ENCODE data around the gene RRAS.

DNA sequence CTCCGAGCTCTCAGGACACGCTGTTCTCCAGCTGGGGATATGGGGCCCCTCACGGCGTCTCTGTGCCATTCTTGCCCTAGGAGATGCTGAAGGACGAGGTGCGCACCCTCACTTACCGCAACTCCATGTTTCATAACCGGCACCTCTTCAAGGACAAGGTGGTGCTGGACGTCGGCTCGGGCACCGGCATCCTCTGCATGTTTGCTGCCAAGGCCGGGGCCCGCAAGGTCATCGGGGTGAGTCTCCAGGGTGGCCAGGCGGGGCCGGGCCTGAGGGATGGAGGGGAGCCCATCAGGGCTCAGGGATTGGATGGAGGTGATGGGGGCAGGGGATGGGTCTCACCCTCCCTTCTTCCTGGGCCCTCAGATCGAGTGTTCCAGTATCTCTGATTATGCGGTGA is 41.9 kb upstream of the RRAS start:
- no peak for TF ChIP-seq FOS (IDR thresholded peaks at IDR 0.05; ENCODE audit: low read depth, low read length)
- TF ChIP-seq, protein P1, sequence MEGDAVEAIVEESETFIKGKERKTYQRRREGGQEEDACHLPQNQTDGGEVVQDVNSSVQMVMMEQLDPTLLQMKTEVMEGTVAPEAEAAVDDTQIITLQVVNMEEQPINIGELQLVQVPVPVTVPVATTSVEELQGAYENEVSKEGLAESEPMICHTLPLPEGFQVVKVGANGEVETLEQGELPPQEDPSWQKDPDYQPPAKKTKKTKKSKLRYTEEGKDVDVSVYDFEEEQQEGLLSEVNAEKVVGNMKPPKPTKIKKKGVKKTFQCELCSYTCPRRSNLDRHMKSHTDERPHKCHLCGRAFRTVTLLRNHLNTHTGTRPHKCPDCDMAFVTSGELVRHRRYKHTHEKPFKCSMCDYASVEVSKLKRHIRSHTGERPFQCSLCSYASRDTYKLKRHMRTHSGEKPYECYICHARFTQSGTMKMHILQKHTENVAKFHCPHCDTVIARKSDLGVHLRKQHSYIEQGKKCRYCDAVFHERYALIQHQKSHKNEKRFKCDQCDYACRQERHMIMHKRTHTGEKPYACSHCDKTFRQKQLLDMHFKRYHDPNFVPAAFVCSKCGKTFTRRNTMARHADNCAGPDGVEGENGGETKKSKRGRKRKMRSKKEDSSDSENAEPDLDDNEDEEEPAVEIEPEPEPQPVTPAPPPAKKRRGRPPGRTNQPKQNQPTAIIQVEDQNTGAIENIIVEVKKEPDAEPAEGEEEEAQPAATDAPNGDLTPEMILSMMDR (conservative IDR thresholded peaks at IDR 0.05; ENCODE audit: low read depth, low read length), result no peak

Data from IMR-90 (cell line).